K562 (cell line): ENCODE results near the gene TRAF1. TPM values are rescaled to one million over a fixed set of nuclear protein-coding genes. Genes with fewer than 3 reads are reported as not detected.

Experiments
- BHLHE40 ChIP-seq: IDR thresholded peaks from 2 replicates; pipeline ENCODE4 v1.6.1; 2011; ENCODE audit warnings: low read length, improper control_type of control experiment
- FOS ChIP-seq: IDR thresholded peaks from 3 replicates; pipeline ENCODE4 v1.6.1; 2011; ENCODE audit not compliant: insufficient read length; ENCODE audit errors: extremely low read depth
- HDAC2 ChIP-seq: fragments of 450-650 bp; IDR thresholded peaks from 2 replicates; pipeline ENCODE4 v1.6.1; 2016; ENCODE audit warnings: mild to moderate bottlenecking
- KDM1A ChIP-seq, 2 experiments: fragments of 450-650 bp; IDR thresholded peaks; 2 replicates each; pipeline ENCODE4 v1.6.1; 2016; ENCODE audit warnings: mild to moderate bottlenecking in 2 of 2
- MTA3 ChIP-seq: fragments of 450-650 bp; formaldehyde crosslinking; IDR thresholded peaks from 2 replicates; pipeline ENCODE4 v1.6.1; 2017; ENCODE audit warnings: mild to moderate bottlenecking, borderline replicate concordance
- NFE2 ChIP-seq: IDR thresholded peaks from 2 replicates; pipeline ENCODE4 v1.6.1; 2014; ENCODE audit warnings: antibody characterized with exemption, low read depth
- POLR2G ChIP-seq: fragments of 200-400 bp; formaldehyde crosslinking; IDR thresholded peaks from 2 replicates; pipeline ENCODE4 v1.6.1; 2017; ENCODE audit warnings: low read depth, mild to moderate bottlenecking, antibody characterized with exemption, low read length, moderate library complexity
- PURB ChIP-seq: sonication (generic); formaldehyde crosslinking; IDR thresholded peaks from 2 replicates; pipeline ENCODE4 v1.9.0; 2021; ENCODE audit warnings: low read depth, mild to moderate bottlenecking, missing genetic modification reagents
- RBBP5 ChIP-seq: fragments of 200-600 bp; sonication (generic); IDR thresholded peaks from 2 replicates; pipeline ENCODE4 v1.6.1; 2012; ENCODE audit warnings: borderline replicate concordance, mild to moderate bottlenecking, low read length, control low read depth, inconsistent platforms; ENCODE audit not compliant: insufficient read depth, poor library complexity, severe bottlenecking
- RBFOX2 ChIP-seq: fragments of 200-400 bp; formaldehyde crosslinking; IDR thresholded peaks from 2 replicates; pipeline ENCODE4 v1.6.1; 2017; ENCODE audit warnings: low read depth, mild to moderate bottlenecking, low read length, moderate library complexity
- RCOR1 ChIP-seq, 2 experiments: IDR thresholded peaks; 2 replicates each; pipeline ENCODE4 v1.6.1; 2012; ENCODE audit warnings: low read depth in 2 of 2, low read length in 2 of 2, borderline replicate concordance in 1 of 2, improper control_type of control experiment in 1 of 2
- TEAD1 ChIP-seq, 2 experiments: fragments of 450-650 bp in 1 of 2; sonication (generic) in 1 of 2; formaldehyde crosslinking; IDR thresholded peaks; 2 replicates each; pipeline versions ENCODE4 v1.4.0 to v1.8.0; 2020 to 2022; ENCODE audit warnings: mild to moderate bottlenecking in 2 of 2, missing genetic modification reagents in 1 of 2
- ZNF644 ChIP-seq: fragments of 200-800 bp; sonication (Bioruptor generic); IDR thresholded peaks from 2 replicates; pipeline ENCODE4 v1.6.1; 2016; ENCODE audit warnings: low read depth, missing genetic modification characterization, missing compliant biosample characterization
- polyA plus RNA-seq, 8 experiments: library from polyadenylated mRNA; depleted of rRNA in 4 of 8; stranded (reverse) in 5 of 8; unstranded in 3 of 8; fragments of >200 nt; fragmentation: Nextera tagmentation in 2 of 8; fragmentation: Illumina TruSeq in 1 of 8; extraction: Ambion mirVana in 2 of 8; extraction: Trizol in 1 of 8; gene quantifications; 2 replicates each; pipeline versions ENCODE4 v1.2.1 to v1.2.3, GENCODE V29; 2011 to 2014; ENCODE audit warnings: inconsistent platforms in 1 of 8, missing spikeins in 1 of 8
- total RNA-seq, 7 experiments: library from RNA; depleted of rRNA in 6 of 7; stranded (reverse); fragments of >200 nt in 6 of 7; fragmentation: Illumina TruSeq in 2 of 7; extraction: Trizol in 2 of 7; gene quantifications; 2 replicates each; pipeline versions ENCODE4 v1.2.1 to v1.2.3, GENCODE V29; 2011 to 2021; ENCODE audit warnings: low replicate concordance in 1 of 7
- TF ChIP-seq, protein P1 (sequence below): fragments of 250-450 bp; sonication (Bioruptor Pico); IDR thresholded peaks from 2 replicates; pipeline ENCODE4 v1.4.0; 2020
- TF ChIP-seq, protein P2 (sequence below): fragments of 250-450 bp; sonication (Bioruptor Pico); IDR thresholded peaks from 2 replicates; pipeline ENCODE4 v1.5.1; 2021; ENCODE audit warnings: mild to moderate bottlenecking

TRAF1 gene
- total and polyA plus RNA-seq, 9 of the 15 experiments (the other 6 are each of a cell fraction or from before 2014, with no cell fraction given): 0.01 to 1.1 (median 0.04) TPM; not detected in 2

DNA sequence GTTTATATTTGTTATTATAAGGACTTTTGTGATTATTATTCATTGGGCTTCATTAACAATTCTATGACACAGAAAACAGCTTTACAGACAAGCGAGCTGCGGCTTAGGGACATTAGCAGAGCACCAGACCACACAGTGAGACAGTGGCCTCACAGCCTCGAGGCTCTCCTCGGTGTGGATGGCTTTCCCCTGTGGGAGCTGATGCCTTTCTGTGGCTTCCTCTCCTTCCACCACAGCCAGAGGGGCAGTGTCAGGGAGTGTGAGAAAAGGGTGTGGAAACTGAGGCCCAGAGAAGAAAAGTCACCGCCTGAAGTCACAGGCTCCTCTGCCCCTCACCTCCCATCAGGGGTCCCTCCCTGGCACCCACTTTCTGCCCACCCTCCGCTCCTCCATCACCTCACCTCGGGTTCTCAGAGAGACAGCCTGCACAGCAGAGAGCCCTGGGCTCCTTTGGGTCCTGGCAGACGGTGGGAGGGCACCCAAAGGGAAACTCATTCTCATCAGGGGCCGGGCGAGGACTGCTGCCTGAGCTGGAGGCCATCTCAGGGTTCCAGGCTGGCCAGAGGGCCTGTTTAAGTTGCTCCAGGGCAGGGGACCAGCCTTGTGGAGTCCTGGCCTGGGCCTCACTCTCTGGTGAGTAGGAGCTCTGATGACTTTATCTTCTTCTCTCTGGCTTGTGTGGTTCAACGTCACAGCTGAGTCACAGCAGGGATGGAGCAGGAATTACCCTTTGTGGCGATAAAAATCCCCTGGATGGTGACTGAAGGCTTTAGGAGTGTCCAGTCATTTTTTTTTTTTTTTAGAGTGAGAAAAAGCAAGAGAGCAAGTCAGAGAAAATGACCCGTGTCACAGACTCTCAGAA, 830 bp downstream of the TRAF1 start (continued):
- TF ChIP-seq, protein P1, sequence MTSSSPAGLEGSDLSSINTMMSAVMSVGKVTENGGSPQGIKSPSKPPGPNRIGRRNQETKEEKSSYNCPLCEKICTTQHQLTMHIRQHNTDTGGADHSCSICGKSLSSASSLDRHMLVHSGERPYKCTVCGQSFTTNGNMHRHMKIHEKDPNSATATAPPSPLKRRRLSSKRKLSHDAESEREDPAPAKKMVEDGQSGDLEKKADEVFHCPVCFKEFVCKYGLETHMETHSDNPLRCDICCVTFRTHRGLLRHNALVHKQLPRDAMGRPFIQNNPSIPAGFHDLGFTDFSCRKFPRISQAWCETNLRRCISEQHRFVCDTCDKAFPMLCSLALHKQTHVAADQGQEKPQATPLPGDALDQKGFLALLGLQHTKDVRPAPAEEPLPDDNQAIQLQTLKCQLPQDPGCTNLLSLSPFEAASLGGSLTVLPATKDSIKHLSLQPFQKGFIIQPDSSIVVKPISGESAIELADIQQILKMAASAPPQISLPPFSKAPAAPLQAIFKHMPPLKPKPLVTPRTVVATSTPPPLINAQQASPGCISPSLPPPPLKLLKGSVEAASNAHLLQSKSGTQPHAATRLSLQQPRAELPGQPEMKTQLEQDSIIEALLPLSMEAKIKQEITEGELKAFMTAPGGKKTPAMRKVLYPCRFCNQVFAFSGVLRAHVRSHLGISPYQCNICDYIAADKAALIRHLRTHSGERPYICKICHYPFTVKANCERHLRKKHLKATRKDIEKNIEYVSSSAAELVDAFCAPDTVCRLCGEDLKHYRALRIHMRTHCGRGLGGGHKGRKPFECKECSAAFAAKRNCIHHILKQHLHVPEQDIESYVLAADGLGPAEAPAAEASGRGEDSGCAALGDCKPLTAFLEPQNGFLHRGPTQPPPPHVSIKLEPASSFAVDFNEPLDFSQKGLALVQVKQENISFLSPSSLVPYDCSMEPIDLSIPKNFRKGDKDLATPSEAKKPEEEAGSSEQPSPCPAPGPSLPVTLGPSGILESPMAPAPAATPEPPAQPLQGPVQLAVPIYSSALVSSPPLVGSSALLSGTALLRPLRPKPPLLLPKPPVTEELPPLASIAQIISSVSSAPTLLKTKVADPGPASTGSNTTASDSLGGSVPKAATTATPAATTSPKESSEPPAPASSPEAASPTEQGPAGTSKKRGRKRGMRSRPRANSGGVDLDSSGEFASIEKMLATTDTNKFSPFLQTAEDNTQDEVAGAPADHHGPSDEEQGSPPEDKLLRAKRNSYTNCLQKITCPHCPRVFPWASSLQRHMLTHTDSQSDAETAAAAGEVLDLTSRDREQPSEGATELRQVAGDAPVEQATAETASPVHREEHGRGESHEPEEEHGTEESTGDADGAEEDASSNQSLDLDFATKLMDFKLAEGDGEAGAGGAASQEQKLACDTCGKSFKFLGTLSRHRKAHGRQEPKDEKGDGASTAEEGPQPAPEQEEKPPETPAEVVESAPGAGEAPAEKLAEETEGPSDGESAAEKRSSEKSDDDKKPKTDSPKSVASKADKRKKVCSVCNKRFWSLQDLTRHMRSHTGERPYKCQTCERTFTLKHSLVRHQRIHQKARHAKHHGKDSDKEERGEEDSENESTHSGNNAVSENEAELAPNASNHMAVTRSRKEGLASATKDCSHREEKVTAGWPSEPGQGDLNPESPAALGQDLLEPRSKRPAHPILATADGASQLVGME: peak; percentile 75; the same call in 1 of the 2 replicates
- TF ChIP-seq BHLHE40 (0 out of 2 replicates have a peak, but pooled peaks have one; percentile 17), MTA3 (no peak), RCOR1 (IDR thresholded peaks at IDR 0.05; ENCODE audit: borderline replicate concordance in 1 of 2, low read depth in 2 of 2, low read length in 2 of 2) (peak in 1 of 2 experiments; percentile 99; a peak in 2 of 4 replicates), FOS (peak; percentile 27), RBBP5 (no peak), POLR2G (0 out of 2 replicates have a peak, but pooled peaks have one; percentile 23), RBFOX2 (0 out of 2 replicates have a peak, but pooled peaks have one; percentile 24), NFE2 (peak; percentile 38; the same call in 1 of the 2 replicates), KDM1A (IDR thresholded peaks at IDR 0.05) (peak; percentile 72 to 82; a peak in 3 of 4 replicates), TEAD1 (CRISPR knock-in tag; IDR thresholded peaks at IDR 0.05) (0 out of 4 replicates have a peak, but pooled peaks of 1 of the 2 experiments have one; percentile 13), HDAC2 (0 out of 2 replicates have a peak, but pooled peaks have one; percentile 75), ZNF644 (tag) (no peak), PURB (no peak)
- TF ChIP-seq, protein P2, sequence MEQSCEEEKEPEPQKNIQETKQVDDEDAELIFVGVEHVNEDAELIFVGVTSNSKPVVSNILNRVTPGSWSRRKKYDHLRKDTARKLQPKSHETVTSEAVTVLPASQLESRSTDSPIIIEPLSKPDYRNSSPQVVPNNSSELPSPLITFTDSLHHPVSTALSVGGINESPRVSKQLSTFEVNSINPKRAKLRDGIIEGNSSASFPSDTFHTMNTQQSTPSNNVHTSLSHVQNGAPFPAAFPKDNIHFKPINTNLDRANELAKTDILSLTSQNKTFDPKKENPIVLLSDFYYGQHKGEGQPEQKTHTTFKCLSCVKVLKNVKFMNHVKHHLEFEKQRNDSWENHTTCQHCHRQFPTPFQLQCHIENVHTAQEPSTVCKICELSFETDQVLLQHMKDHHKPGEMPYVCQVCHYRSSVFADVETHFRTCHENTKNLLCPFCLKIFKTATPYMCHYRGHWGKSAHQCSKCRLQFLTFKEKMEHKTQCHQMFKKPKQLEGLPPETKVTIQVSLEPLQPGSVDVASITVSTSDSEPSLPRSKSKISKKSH (CRISPR knock-in tag): no peak
